CD14-positive monocyte (primary cell): ENCODE data around the gene FXR2. TPM values are rescaled to one million over a fixed set of nuclear protein-coding genes. Genes with fewer than 3 reads are reported as not detected.

Experiments
- DNase-seq, 3 donors: peaks; one replicate each; pipeline ENCODE4 v3.0.0-alpha.2; 2011 to 2022
- H2AFZ ChIP-seq: 2 replicates; pipeline ENCODE4 v1.6.0; 2012; ENCODE audit warnings: mild to moderate bottlenecking, low read depth, low read length, inconsistent platforms; ENCODE audit not compliant: insufficient read depth, poor library complexity, severe bottlenecking
- H3K27ac ChIP-seq, 2 donors: 1 replicate in 1 of 2; 2 replicates in 1 of 2; pipeline ENCODE4 v1.5.1; 2012 to 2013; ENCODE audit warnings: low read length in 2 of 2, control low read depth in 1 of 2, inconsistent platforms in 1 of 2, low read depth in 1 of 2, mild to moderate bottlenecking in 1 of 2
- H3K27me3 ChIP-seq, 2 donors: one replicate each; pipeline versions ENCODE4 v1.6.0 to v1.6.1; 2011 to 2013; ENCODE audit warnings: low read length in 2 of 2; ENCODE audit not compliant: control insufficient read depth in 2 of 2, insufficient read depth in 2 of 2
- H3K36me3 ChIP-seq, 2 donors: replicated peaks in 1 of 2; 1 replicate in 1 of 2; 2 replicates in 1 of 2; pipeline versions ENCODE4 v1.5.1 to v1.6.1; 2012 to 2013; ENCODE audit warnings: low read length in 2 of 2, control low read depth in 1 of 2, inconsistent platforms in 1 of 2, mild to moderate bottlenecking in 1 of 2; ENCODE audit not compliant: insufficient read depth in 2 of 2, control insufficient read depth in 1 of 2
- H3K4me1 ChIP-seq, 2 donors: 1 replicate in 1 of 2; 2 replicates in 1 of 2; pipeline versions ENCODE4 v1.5.1 to v1.6.1; 2012 to 2013; ENCODE audit warnings: low read length in 2 of 2, control low read depth in 1 of 2, inconsistent platforms in 1 of 2, mild to moderate bottlenecking in 1 of 2, moderate library complexity in 1 of 2; ENCODE audit not compliant: insufficient read depth in 2 of 2, control insufficient read depth in 1 of 2
- H3K4me2 ChIP-seq: replicated peaks from 2 replicates; pipeline ENCODE3; 2012; ENCODE audit warnings: low read length, moderate library complexity, mild to moderate bottlenecking; ENCODE audit not compliant: poor library complexity, severe bottlenecking; ENCODE audit errors: extremely low read depth
- H3K4me3 ChIP-seq, 3 experiments: fragments of 200-600 bp in 1 of 3; sonication (generic) in 1 of 3; replicated peaks in 1 of 3; 1 replicate in 2 of 3; 2 replicates in 1 of 3; pipeline ENCODE4 v1.5.1; 2011 to 2013; ENCODE audit warnings: low read length in 3 of 3, mild to moderate bottlenecking in 3 of 3, control low read depth in 2 of 3, low read depth in 2 of 3, inconsistent platforms in 1 of 3, moderate library complexity in 1 of 3
- H3K79me2 ChIP-seq: 2 replicates; pipeline ENCODE4 v1.6.0; 2012; ENCODE audit warnings: mild to moderate bottlenecking, control low read depth, inconsistent platforms, low read length, moderate library complexity; ENCODE audit not compliant: insufficient read depth
- H3K9ac ChIP-seq: 2 replicates; pipeline ENCODE4 v1.6.0; 2017; ENCODE audit warnings: low read length, mild to moderate bottlenecking; ENCODE audit not compliant: insufficient read depth, poor library complexity, severe bottlenecking
- H3K9me3 ChIP-seq, 2 donors: replicated peaks in 1 of 2; 1 replicate in 1 of 2; 2 replicates in 1 of 2; pipeline versions ENCODE4 v1.5.1 to v1.6.1; 2012 to 2013; ENCODE audit warnings: low read length in 2 of 2, control low read depth in 1 of 2; ENCODE audit not compliant: control insufficient read depth in 1 of 2, insufficient read depth in 1 of 2
- H4K20me1 ChIP-seq: 2 replicates; pipeline ENCODE4 v1.6.0; 2012; ENCODE audit warnings: mild to moderate bottlenecking, low read length, control low read depth, moderate library complexity; ENCODE audit not compliant: insufficient read depth
- H3K27ac Mint-ChIP-seq, 7 donors: one replicate each; pipeline ENCODE4 v1.8.0; 2020; ENCODE audit warnings: mild to moderate bottlenecking in 7 of 7, mixed read lengths in 7 of 7, moderate library complexity in 6 of 7, inconsistent platforms in 2 of 7
- H3K27me3 Mint-ChIP-seq, 3 donors: one replicate each; pipeline ENCODE4 v1.8.0; 2021 to 2022; ENCODE audit warnings: low read depth in 3 of 3, mild to moderate bottlenecking in 3 of 3, mixed read lengths in 3 of 3, moderate library complexity in 3 of 3, inconsistent platforms in 1 of 3
- H3K36me3 Mint-ChIP-seq, 2 donors: one replicate each; pipeline ENCODE4 v1.8.0; 2020; ENCODE audit warnings: mixed read lengths in 2 of 2, inconsistent platforms in 1 of 2, mild to moderate bottlenecking in 1 of 2
- H3K4me1 Mint-ChIP-seq: one replicate; pipeline ENCODE4 v1.8.0; 2020; ENCODE audit warnings: mild to moderate bottlenecking, mixed read lengths
- H3K4me3 Mint-ChIP-seq, 2 donors: one replicate each; pipeline ENCODE4 v1.8.0; 2020; ENCODE audit warnings: mild to moderate bottlenecking in 2 of 2, mixed read lengths in 2 of 2, moderate library complexity in 1 of 2
- H3K9me3 Mint-ChIP-seq, 7 donors: one replicate each; pipeline ENCODE4 v1.8.0; 2020 to 2022; ENCODE audit warnings: mixed read lengths in 7 of 7, mild to moderate bottlenecking in 6 of 7, moderate library complexity in 6 of 7, inconsistent platforms in 2 of 7
- CTCF ChIP-seq: fragments of 200-600 bp; IDR thresholded peaks from one replicate; pipeline ENCODE4 v1.8.0; 2022; ENCODE audit warnings: antibody characterized with exemption, mild to moderate bottlenecking
- WGBS: methylation state at CpG from one replicate; pipeline ENCODE4 v1.1.5; 2013; ENCODE audit warnings: missing lambda C conversion rate; ENCODE audit not compliant: insufficient coverage; 5-methylcytosine and 5-hydroxymethylcytosine counted together
- intact Hi-C, 2 donors: fragments of 100-400 bp; cut with micrococcal nuclease; formaldehyde crosslinking; loops; one replicate each; pipeline versions ENCODE4 v1.15.0 to v1.15.1; 2023
- polyA plus RNA-seq, 3 donors: library from polyadenylated mRNA; depleted of rRNA in 1 of 3; unstranded in 2 of 3; stranded (reverse) in 1 of 3; fragments of 300-500 nt in 2 of 3; fragments of >200 nt in 1 of 3; fragmentation: Illumina TruSeq in 2 of 3; gene quantifications; 1 replicate in 2 of 3; 2 replicates in 1 of 3; pipeline ENCODE4 v1.2.3, GENCODE V29; 2012 to 2021

FXR2 gene
- polyA plus RNA-seq, 3 donors, result 6.2 to 23.0 (median 9.2) TPM

GRCh38 chr17:7550344-7550743, 64.4 kb downstream of the FXR2 start:
- H3K4me3 ChIP-seq, result peak overlapping the region in 1 of 3 experiments; percentile 93
- WGBS, result 62% methylated on average over 3 of the region's 6 CpGs

GRCh38 chr17:7549401-7550055, 65.2 kb downstream of the FXR2 start:
- H3K9me3 Mint-ChIP-seq, result no peaks in the 10 kb centered on the region
- Histone ChIP-seq H3K79me2 (peaks cover 35% of the 10 kb centered on the region), H3K27me3 (no peaks in the 10 kb centered on the region), H3K27ac (peak overlapping the region in 1 of 2 donors; percentile 71), H3K4me1 (peaks cover 57 to 59% of the 10 kb centered on the region in 2 donors), H4K20me1 (no peaks in the 10 kb centered on the region), H3K9me3 (no peaks in the 10 kb centered on the region), H3K9ac (peak overlapping the region; percentile 87), H3K4me2 (peak overlapping the region; percentile 96), H2AFZ (peak overlapping the region; percentile 80), H3K4me3 (peak overlapping the region; percentile 63 to 93 (median 79)), H3K36me3 (no peaks in the 10 kb centered on the region)
- peaks cover 60% of the 10 kb centered on the region for H3K4me1 Mint-ChIP-seq
- H3K4me3 Mint-ChIP-seq, result peak overlapping the region; percentile 81 to 94
- peaks cover 21 to 26% of the 10 kb centered on the region in 2 donors for H3K36me3 Mint-ChIP-seq
- no peak for TF ChIP-seq CTCF
- peaks cover 2 to 9% (median 7%) of the 10 kb centered on the region in 3 donors for H3K27me3 Mint-ChIP-seq
- H3K27ac Mint-ChIP-seq, result peak overlapping the region in 6 of 7 donors; percentile 21 to 80 (median 65)
- intact Hi-C loops, result no loop called here
- WGBS, result 63% methylated on average over 17 of the region's 20 CpGs
- no peak for DNase-seq

More at GRCh38 chr17:7550344-7550743, 64.4 kb downstream of the FXR2 start:
- Mint-ChIP-seq H3K27me3 (peaks cover 3 to 9% (median 7%) of the 10 kb centered on the region in 3 donors), H3K4me3 (peak overlapping the region in 1 of 2 donors; percentile 16), H3K9me3 (no peaks in the 10 kb centered on the region), H3K27ac (peak overlapping the region in 5 of 7 donors; percentile 15 to 77 (median 66)), H3K4me1 (peaks cover 65% of the 10 kb centered on the region), H3K36me3 (peaks cover 25 to 31% of the 10 kb centered on the region in 2 donors)
- Histone ChIP-seq H3K4me2 (peak overlapping the region; percentile 96), H3K79me2 (peaks cover 35% of the 10 kb centered on the region), H3K36me3 (no peaks in the 10 kb centered on the region), H3K27me3 (no peaks in the 10 kb centered on the region), H3K4me1 (peaks cover 63 to 65% of the 10 kb centered on the region in 2 donors), H3K9ac (no peak overlapping the region), H3K9me3 (no peaks in the 10 kb centered on the region), H3K27ac (peak overlapping the region; percentile 7 to 16), H2AFZ (no peak overlapping the region), H4K20me1 (no peaks in the 10 kb centered on the region)
- intact Hi-C loops, result no loop called here
- TF ChIP-seq CTCF, result no peak
- no peak for DNase-seq
